Sciatic nerve (tissue), 2 donors: Measurements from ENCODE around the gene INF2. TPM values are rescaled to one million over a fixed set of nuclear protein-coding genes. Genes with fewer than 3 reads are reported as not detected.

ENCODE experiments used
- ATAC-seq: fragments of 200-7000 bp; cut with Tn5 transposase; one replicate; pipeline ENCODE4 v1.9.1; 2020; ENCODE audit warnings: mild to moderate bottlenecking, moderate library complexity
- DNase-seq: peaks from one replicate; pipeline ENCODE4 v3.0.0-alpha.2; 2020; ENCODE audit warnings: low spot score
- intact Hi-C: fragments of 100-400 bp; cut with DNase I; formaldehyde crosslinking; loops from one replicate; pipeline ENCODE4 v1.14.2; 2022
- total RNA-seq: library from RNA; stranded (reverse); fragmentation: NEBNext Ultra II Directional; extraction: Animal tissue kit (Norgen Biotek cat#: 25700); gene quantifications from one replicate; pipeline ENCODE4 v1.2.1, GENCODE V29; 2021
- donor health status: DM: no; HTN: no; CAD: no.
- donor health status: DM: no; HTN: no; CAD: no.

Gene INF2
- total RNA-seq, 1 donor from 2014 or later, result 343 TPM

- intact Hi-C loops, result no loop called here
- no peak for ATAC-seq
- peak; percentile 53 for DNase-seq
Observed at GRCh38 chr14:104685216-104685997, 4.0 kb upstream of the INF2 start.

DNA sequence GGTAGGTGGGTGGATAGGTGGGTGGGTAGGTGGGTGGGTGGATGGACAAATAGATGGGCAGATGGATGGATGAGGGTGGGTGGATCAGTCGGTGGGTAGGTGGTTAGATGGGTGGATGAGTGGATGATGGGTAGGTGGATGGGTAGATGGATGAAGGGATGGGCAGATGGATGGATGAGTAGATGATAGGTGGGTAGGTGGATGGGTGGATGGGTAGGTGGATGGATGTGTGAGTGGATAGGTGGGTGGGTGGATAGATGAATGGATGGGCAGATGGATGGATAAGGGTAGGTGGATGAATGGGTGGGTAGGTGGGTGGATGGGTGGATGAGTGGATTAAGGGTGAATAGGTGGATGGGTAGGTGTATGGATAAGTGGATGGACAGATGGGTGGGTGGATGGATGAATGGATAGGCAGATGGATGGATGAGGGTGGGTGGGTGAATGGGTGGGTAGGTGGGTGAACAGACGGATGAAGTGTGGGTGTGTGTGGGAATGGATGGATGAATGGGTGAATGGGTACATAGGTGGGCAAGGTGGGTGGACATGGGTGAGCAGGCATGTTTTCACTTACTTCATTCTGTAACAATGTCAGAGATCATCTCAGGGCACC, 3.3 kb upstream of the INF2 start:
- no peak for DNase-seq
- intact Hi-C loops, result no loop called here
- no peak for ATAC-seq

DNA sequence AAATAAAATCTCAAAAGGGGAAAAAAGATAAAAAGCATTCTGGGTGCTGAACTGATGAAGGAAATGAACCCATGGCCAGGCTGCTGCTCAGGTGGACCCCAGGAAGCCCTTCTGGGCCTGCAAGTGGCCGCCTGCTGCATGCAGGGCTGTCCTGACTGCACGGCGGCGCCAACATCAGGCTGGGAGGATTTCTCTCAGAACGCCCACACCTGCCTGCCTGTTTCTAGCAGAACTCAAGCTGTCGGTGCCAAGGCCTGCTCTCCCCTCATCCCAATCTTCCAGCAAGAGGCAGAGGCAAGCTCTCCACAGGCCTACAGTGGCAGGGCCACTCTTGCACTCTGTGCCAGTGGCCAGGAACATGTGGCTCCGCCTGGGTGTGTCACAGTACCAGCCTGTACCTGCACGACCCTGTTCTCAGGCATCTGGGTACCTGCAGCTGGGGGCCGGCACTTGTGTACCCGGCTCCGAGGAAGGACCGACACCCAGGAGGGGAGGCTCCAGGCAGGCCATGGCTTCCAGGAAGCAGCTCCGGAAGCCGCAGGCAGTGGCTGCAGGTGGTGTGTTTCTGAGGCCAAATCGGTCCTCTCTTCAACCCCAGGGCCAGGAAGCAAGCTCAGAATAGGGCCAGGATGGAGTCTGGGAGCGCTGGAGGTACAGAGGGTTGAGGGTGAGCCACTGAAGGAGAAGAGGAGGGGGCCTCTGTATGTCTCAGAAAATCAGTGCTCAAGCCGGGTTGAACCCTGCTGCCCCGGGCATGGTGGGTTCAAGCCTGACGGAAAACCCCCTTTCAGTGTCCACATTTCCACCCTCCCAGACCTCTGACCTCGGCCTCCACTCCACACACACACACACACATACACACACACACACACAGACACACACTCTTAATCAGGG, 2.5 kb upstream of the INF2 start:
- intact Hi-C loops, result no loop called here
- DNase-seq (no peak), ATAC-seq (no peak)

GRCh38 chr14:104687601-104688504, 1.6 kb upstream of the INF2 start:
- ATAC-seq (peak; percentile 83), DNase-seq (no peak)
- intact Hi-C loops, result no loop called here

- DNase-seq (no peak), ATAC-seq (peak; percentile 10)
- intact Hi-C loops, result no loop called here
Observed at GRCh38 chr14:104688505-104689108, 811 bp upstream of the INF2 start.

DNA sequence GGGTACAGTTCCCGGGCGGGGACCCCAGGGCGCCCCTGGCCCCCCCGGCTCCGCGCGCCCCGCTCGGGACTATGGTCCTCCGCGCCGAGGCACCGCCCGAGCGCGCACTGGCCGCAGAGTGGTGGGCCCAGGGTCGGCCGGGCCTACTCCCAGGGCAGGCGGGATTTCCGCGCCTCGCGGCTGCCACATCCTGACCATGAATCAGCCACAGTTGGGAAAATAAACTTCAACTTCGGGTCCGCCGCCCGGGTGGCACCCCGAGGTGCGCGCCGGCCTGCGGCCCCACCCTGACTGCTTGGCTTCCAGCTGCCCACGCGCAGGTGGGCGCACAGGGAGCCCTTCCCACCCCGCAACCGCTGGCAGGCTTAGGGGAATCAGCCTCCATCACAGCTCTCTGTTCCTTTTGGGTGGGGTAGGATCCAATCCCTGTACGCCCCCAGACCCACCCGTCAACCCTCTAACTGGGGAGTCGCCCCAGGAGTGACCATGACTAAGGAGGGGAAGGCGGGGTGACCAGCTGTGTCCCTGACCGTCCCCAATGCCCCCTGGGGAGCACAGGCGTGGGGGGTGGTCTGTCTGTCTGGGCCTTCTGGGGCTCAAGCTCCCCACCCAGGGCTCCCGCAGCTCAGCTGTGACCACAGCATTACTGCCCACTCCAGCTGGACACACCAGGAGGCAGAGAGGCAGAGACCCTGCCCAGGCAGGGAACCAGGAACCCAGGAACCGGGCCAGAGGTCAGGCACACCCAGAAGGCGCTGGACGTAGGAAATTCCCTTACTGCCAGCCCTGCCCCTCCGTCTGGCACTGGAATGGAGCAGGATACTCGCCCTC, 678 bp downstream of the INF2 start:
- intact Hi-C loops, result no loop called here
- ATAC-seq (no peak), DNase-seq (no peak)

- intact Hi-C loops, result no loop called here
Observed at GRCh38 chr14:104690861-104691455, 1.5 kb downstream of the INF2 start.

DNA sequence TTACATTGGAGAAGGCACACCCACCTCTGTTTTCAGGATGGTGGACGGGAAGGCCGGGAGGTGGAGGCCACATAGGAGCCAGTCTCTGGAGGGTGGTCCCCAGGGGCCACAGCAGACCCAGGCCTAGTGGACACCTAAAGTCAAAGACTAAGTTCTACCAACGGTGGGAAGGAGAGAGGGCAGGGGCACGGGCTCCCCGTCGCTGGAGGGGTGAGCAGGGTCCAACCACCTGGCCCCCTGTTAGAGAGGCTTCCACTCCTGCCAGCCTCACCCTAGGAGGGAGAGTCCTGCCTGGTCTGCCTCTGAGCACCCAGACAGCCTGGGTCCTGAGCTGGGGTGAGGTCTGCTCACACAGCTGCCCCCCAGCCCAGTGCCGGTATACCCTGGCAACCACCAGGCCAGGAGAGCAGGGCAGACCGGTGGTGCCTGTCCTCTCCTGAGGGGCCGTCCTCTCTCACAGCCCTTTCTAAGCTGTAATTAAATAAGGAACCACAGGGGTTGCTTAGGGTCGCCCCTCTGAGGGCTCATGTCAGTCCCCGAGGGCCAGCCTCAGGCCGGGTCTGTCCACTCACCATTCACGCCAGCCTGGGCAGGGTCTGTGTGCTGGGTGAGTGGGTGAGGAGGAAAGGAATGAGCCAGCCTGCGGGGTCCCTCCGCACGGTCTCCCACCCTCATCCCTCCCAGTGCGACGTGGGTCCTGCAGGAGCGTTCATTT, 2.3 kb downstream of the INF2 start:
- no peak for ATAC-seq

More at GRCh38 chr14:104690861-104691455, 1.5 kb downstream of the INF2 start:
- no peak for ATAC-seq
- no peak for DNase-seq

GRCh38 chr14:104692261-104692938, 3.0 kb downstream of the INF2 start:
- ATAC-seq, result no peak
- intact Hi-C loops, result no loop called here
- DNase-seq, result no peak

More for the DNA sequence above, 2.3 kb downstream of the INF2 start:
- intact Hi-C loops, result no loop called here
- DNase-seq, result no peak

DNA sequence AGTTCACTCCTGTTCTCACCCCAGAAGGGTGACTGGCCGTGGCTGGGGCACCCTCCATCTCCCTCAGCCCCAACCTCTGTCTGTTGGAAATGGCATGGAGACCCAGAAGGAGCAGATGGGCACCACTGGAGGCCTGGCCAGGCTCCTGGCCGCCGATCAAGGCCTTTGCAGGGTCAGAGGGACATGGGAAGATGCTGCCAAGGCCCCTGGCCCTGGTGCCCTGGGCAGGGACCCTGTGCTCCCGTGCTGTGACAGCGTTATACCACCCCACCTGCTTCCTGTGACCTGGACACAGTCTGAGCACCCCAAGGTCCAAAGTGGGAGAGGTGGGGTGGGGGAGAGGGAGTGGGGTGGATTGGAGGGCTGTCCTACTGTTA, 3.5 kb downstream of the INF2 start:
- DNase-seq, result no peak
- ATAC-seq, result no peak
- intact Hi-C loops, result no loop called here

DNA sequence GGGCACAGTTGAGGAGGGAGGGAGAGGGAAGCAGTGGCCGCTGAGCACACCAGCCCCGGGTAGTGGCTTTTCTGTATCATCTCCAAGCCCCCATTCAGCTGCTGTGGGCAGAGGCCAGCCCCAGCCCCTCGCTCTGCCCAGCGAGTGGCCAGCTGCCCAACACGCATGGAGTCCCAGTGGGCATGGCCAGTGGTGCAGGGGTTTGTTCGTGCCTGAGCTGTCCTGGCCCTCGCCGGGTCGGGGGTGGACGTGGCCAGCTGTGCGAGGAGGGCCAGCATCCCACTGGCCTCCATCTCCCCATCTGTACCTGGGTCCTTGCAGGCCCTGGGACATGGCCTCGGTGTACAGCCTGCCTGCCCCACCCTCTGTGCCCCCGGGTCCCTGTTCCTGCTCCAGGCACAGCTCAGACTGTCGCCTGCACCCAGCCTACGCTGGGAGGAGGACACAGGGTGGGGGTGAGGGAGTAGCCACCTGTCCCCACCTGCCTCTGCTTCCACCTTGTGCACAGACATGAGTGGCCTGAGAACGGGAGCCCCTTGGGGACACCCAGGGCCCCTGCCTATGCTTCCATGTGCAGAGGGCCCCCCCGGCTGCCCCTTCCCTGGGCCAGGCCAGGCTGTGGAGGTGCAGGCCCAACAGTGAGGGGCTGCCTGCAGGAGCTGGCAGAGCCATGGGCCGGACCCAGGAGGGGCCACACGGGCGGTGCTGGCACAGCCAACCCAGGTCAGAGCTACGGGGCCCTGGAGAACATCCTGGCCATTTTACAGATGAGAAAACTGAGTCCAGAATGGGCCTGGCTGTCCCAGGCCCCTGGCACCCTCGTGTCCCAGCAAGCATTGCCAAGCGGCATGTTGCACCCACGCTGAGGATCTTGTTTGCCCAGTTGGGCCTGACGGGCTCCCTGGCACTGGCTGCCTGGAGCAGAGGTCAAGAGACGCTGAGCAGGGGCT, 4.3 kb downstream of the INF2 start:
- intact Hi-C loops, result no loop called here
- ATAC-seq (no peak), DNase-seq (no peak)

DNA sequence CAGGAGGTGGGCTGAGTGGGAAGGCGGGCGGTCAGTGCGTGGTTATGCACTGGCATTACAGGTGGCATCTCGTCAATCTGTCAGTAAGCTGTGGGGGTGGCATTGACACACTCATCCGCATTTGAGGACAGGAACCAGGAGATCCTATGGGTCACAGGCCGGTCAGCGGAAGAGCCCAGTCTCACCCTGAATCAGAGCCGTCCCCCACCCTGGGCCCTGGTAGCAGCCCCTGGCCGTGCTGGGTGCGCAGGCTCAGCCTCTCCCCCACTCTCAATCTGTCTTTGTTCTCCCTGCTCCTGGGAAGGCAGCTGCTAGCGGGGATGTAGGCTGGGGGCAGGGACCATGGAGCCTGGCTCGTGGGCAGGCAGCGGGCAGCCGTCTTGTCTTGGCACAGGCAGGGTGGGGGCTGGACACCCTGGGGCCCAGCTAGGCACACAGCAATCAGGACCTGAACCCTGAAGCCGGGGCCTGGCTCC, 5.1 kb downstream of the INF2 start:
- DNase-seq, result no peak
- intact Hi-C loops, result no loop called here
- peak; percentile 4 for ATAC-seq

- DNase-seq, result no peak
- intact Hi-C loops, result no loop called here
- ATAC-seq, result no peak
Observed at GRCh38 chr14:104694991-104695659, 5.7 kb downstream of the INF2 start.

GRCh38 chr14:104695660-104696000, 6.2 kb downstream of the INF2 start:
- intact Hi-C loops, result no loop called here
- DNase-seq, result no peak
- ATAC-seq, result no peak
